ENCODE data around the gene SLC39A5. TPM values are rescaled to one million over a fixed set of nuclear protein-coding genes. Genes with fewer than 3 reads are reported as not detected.

Gene SLC39A5
- total RNA-seq, 2 experiments from 2014 or later: 0.76 to 1.2 TPM

DNA sequence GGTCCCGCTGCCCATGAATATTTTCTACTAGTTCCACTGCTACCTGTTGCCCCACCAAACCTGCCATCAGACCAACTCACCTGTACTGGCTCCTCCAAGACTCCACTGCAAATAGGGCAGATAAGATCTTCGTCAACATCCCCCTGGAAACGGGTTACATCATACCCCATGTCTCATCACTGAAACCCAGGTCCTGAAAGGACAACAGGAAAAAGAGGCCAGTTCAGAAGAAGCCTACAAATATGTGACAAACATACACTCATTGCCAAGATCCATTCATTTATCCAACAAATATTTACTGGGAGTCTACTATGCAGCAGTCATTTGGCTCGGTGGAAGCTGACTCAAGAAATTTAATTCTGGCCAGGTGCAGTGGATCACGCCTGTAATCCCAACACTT, 16.0 kb upstream of the SLC39A5 start:
- no peak overlapping the region for H3K27ac ChIP-seq (ENCODE audit: low read depth, low read length, poor library complexity, severe bottlenecking)
- BruUV-seq (replicated peaks): no TSS peak
- peaks cover 73% of the 10 kb centered on the region for H3K36me3 ChIP-seq (ENCODE audit: insufficient read depth, low read length)
- H3K4me2 ChIP-seq (ENCODE audit: low read length): no peak overlapping the region
- H3K9me3 ChIP-seq (ENCODE audit: low read length): no peaks in the 10 kb centered on the region
- no peak for DNase-seq (ENCODE audit: low spot score)
- intact Hi-C loops (cut with micrococcal nuclease; ENCODE audit: unreplicated experiment): no loop called here
- ChIA-PET CTCF (ENCODE audit: unreplicated experiment) (interaction anchor here (0.9 kb wide), 1 partner anchor 11 kb away, joined by 3 read pairs; no protein-coding TSS in a partner anchor), POLR2A (interaction anchor here (0.6 to 0.7 kb wide), 2 partner anchors 85 to 306 kb away, joined by 3 to 4 read pairs; no protein-coding TSS in a partner anchor)
- H4K20me1 ChIP-seq (ENCODE audit: insufficient read depth, low read length): no peaks in the 10 kb centered on the region
- no peaks in the 10 kb centered on the region for H3K9me2 ChIP-seq (ENCODE audit: insufficient read depth, low read length)
- H3K4me3 ChIP-seq (ENCODE audit: low read depth, low read length, poor library complexity, severe bottlenecking): no peak overlapping the region
- H3K79me2 ChIP-seq (ENCODE audit: insufficient read depth, low read depth, low read length): no peaks in the 10 kb centered on the region
- no peak overlapping the region for H2AFZ ChIP-seq (ENCODE audit: low read length)
- no peaks in the 10 kb centered on the region for H3K4me1 ChIP-seq (ENCODE audit: insufficient read depth, low read length, poor library complexity, severe bottlenecking)
- TF ChIP-seq EZH2phosphoT487 (IDR thresholded peaks at IDR 0.05; ENCODE audit: borderline replicate concordance, low read depth, low read length): no peak
- TF ChIP-seq, protein P1, sequence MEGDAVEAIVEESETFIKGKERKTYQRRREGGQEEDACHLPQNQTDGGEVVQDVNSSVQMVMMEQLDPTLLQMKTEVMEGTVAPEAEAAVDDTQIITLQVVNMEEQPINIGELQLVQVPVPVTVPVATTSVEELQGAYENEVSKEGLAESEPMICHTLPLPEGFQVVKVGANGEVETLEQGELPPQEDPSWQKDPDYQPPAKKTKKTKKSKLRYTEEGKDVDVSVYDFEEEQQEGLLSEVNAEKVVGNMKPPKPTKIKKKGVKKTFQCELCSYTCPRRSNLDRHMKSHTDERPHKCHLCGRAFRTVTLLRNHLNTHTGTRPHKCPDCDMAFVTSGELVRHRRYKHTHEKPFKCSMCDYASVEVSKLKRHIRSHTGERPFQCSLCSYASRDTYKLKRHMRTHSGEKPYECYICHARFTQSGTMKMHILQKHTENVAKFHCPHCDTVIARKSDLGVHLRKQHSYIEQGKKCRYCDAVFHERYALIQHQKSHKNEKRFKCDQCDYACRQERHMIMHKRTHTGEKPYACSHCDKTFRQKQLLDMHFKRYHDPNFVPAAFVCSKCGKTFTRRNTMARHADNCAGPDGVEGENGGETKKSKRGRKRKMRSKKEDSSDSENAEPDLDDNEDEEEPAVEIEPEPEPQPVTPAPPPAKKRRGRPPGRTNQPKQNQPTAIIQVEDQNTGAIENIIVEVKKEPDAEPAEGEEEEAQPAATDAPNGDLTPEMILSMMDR (conservative IDR thresholded peaks at IDR 0.05; ENCODE audit: low read length): no peak

DNA sequence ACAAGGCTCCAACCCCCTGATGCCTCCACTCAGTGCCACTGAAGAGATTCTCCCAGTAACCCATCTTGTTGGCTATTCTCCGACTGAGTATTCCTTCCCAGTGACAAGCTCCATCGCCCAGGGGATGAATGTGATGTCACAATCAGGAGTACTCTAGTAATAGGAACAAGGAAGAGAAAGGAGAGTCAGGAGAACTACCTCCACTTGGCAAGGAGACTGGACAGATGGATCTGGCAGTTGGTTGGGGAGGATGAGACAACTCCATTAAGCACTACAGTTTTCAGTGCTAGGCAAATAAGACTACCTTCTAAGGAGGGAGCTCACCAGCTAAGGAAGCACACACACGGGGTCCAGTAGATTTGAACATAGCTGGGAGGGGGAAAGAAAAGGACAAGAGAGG, 13.4 kb upstream of the SLC39A5 start:
- Histone ChIP-seq H3K4me1 (ENCODE audit: insufficient read depth, low read length, poor library complexity, severe bottlenecking) (peaks cover 13% of the 10 kb centered on the region), H3K4me2 (ENCODE audit: low read length) (no peak overlapping the region), H3K36me3 (ENCODE audit: insufficient read depth, low read length) (peaks cover 50% of the 10 kb centered on the region), H3K9me2 (ENCODE audit: insufficient read depth, low read length) (no peaks in the 10 kb centered on the region), H3K27ac (ENCODE audit: low read depth, low read length, poor library complexity, severe bottlenecking) (no peak overlapping the region), H3K9me3 (ENCODE audit: low read length) (no peaks in the 10 kb centered on the region), H3K4me3 (ENCODE audit: low read depth, low read length, poor library complexity, severe bottlenecking) (no peak overlapping the region), H4K20me1 (ENCODE audit: insufficient read depth, low read length) (no peaks in the 10 kb centered on the region), H3K79me2 (ENCODE audit: insufficient read depth, low read depth, low read length) (peaks cover 15% of the 10 kb centered on the region; the same call in 1 of the 2 replicates), H2AFZ (ENCODE audit: low read length) (no peak overlapping the region)
- no peak for TF ChIP-seq EZH2phosphoT487 (IDR thresholded peaks at IDR 0.05; ENCODE audit: borderline replicate concordance, low read depth, low read length)
- TF ChIP-seq, protein P1 (conservative IDR thresholded peaks at IDR 0.05; ENCODE audit: low read length): no peak
- POLR2A ChIA-PET: interaction anchor here (0.6 to 1.5 kb wide), 6 partner anchors 9 to 1406 kb away, joined by 3 to 7 read pairs (median 4); no protein-coding TSS in a partner anchor
- intact Hi-C loops (cut with micrococcal nuclease; ENCODE audit: unreplicated experiment): no loop called here
- BruUV-seq (replicated peaks): no TSS peak
- CTCF ChIA-PET (ENCODE audit: unreplicated experiment): interaction anchor here (0.6 kb wide), 2 partner anchors 10 to 41 kb away, joined by 3 read pairs; no protein-coding TSS in a partner anchor
- DNase-seq (ENCODE audit: low spot score): no peak

DNA sequence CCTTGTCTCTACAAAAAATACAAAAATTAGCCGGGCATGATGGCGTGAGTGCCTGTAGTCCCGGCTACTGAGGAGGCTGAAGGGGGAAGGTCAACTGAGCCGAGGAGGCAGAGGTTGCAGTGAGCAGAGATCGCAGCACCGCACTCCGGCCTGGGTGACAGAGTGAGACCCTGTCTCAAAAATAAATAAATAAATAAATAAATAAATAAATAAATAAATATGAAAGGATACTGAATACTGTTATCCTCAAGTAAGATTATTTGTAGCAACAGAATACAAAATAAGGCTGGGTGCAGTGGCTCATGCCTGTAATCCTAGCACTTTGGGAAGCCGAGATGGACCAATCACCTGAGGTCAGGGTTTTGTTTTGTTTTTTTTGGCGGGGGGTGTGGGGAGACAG, 10.0 kb upstream of the SLC39A5 start:
- no peaks in the 10 kb centered on the region for H3K9me2 ChIP-seq (ENCODE audit: insufficient read depth, low read length)
- TF ChIP-seq, protein P1 (conservative IDR thresholded peaks at IDR 0.05; ENCODE audit: low read length): no peak
- TF ChIP-seq EZH2phosphoT487 (IDR thresholded peaks at IDR 0.05; ENCODE audit: borderline replicate concordance, low read depth, low read length): no peak
- peaks cover 22% of the 10 kb centered on the region; the same call in 1 of the 2 replicates for H3K79me2 ChIP-seq (ENCODE audit: insufficient read depth, low read depth, low read length)
- H3K36me3 ChIP-seq (ENCODE audit: insufficient read depth, low read length): peaks cover 17% of the 10 kb centered on the region
- POLR2A ChIA-PET: interaction anchor here (0.8 to 4.2 kb wide), 4 partner anchors 13 to 115 kb away, joined by 3 to 85 read pairs (median 4); no protein-coding TSS in a partner anchor
- BruUV-seq (replicated peaks): no TSS peak
- H3K27ac ChIP-seq (ENCODE audit: low read depth, low read length, poor library complexity, severe bottlenecking): peak overlapping the region; percentile 77
- H3K4me2 ChIP-seq (ENCODE audit: low read length): peak overlapping the region; percentile 100
- H3K4me1 ChIP-seq (ENCODE audit: insufficient read depth, low read length, poor library complexity, severe bottlenecking): peaks cover 33% of the 10 kb centered on the region
- CTCF ChIA-PET (ENCODE audit: unreplicated experiment): interaction anchor here (0.8 to 3.4 kb wide), 2 partner anchors 14 to 19 kb away, joined by 3 to 35 read pairs; no protein-coding TSS in a partner anchor
- H2AFZ ChIP-seq (ENCODE audit: low read length): no peak overlapping the region
- H3K9me3 ChIP-seq (ENCODE audit: low read length): no peaks in the 10 kb centered on the region
- no peaks in the 10 kb centered on the region for H4K20me1 ChIP-seq (ENCODE audit: insufficient read depth, low read length)
- DNase-seq (ENCODE audit: low spot score): no peak
- intact Hi-C loops (cut with micrococcal nuclease; ENCODE audit: unreplicated experiment): loop anchor here (2.0 kb wide), 1 partner anchor 13 kb away; no protein-coding TSS in a partner anchor
- H3K4me3 ChIP-seq (ENCODE audit: low read depth, low read length, poor library complexity, severe bottlenecking): peak overlapping the region; percentile 81
